Gastrocnemius medialis (tissue), 4 donors: ENCODE results near the gene GRID1.

Experiments
- POLR2A ChIP-seq, 2 donors: fragments of 450-650 bp; IDR thresholded peaks; one replicate each; pipeline ENCODE4 v1.6.1; 2017; ENCODE audit warnings: antibody characterized with exemption in 2 of 2, mild to moderate bottlenecking in 2 of 2, moderate library complexity in 2 of 2
- TF ChIP-seq, protein P1 (sequence below), 5 experiments: fragments of 450-650 bp in 3 of 5; fragments of 200-600 bp in 2 of 5; sonication (generic) in 2 of 5; IDR thresholded peaks in 4 of 5; conservative IDR thresholded peaks in 1 of 5; 1 replicate in 4 of 5; 2 replicates in 1 of 5; pipeline ENCODE4 v1.5.1; 2016 to 2019; ENCODE audit warnings: antibody characterized with exemption in 5 of 5, mild to moderate bottlenecking in 3 of 5, moderate library complexity in 3 of 5

DNA sequence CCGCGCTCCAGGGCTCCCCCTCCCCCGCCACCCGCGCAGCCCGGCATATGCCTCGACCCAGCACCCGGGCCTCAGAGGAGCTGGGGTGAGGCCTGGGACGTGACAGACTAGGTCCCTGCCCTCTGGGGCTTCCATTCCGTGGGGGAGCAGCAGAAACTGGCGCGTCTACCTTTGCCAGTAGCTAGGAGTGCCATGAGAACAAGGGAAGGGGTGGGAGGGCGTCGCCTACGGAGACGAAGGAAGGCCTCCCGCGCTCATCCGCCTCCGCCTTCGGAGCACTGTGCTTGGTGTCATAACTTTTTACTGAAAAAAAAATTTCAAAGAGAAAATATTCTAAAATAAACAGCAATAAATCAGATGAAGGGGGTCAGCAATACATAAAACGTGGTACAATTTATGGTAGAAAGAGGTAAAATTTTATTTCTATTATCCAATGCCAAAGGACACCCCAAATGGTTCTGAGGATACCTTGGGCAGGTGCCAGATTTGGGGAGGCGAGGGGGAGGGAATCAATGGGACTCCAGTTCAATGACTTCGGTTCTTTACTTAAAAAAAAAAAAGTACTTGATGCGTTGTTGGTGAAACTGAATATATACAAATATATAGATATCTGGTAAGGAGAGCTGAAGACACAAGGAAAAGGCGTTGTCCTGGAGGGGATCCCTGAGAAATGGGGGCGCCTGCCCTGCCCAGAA is 35.1 kb upstream of the GRID1 start:
- TF ChIP-seq, protein P1, sequence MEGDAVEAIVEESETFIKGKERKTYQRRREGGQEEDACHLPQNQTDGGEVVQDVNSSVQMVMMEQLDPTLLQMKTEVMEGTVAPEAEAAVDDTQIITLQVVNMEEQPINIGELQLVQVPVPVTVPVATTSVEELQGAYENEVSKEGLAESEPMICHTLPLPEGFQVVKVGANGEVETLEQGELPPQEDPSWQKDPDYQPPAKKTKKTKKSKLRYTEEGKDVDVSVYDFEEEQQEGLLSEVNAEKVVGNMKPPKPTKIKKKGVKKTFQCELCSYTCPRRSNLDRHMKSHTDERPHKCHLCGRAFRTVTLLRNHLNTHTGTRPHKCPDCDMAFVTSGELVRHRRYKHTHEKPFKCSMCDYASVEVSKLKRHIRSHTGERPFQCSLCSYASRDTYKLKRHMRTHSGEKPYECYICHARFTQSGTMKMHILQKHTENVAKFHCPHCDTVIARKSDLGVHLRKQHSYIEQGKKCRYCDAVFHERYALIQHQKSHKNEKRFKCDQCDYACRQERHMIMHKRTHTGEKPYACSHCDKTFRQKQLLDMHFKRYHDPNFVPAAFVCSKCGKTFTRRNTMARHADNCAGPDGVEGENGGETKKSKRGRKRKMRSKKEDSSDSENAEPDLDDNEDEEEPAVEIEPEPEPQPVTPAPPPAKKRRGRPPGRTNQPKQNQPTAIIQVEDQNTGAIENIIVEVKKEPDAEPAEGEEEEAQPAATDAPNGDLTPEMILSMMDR (IDR thresholded peaks at IDR 0.05 in 4 of 5, conservative IDR thresholded peaks at IDR 0.05 in 1 of 5), result no peak
- TF ChIP-seq POLR2A (IDR thresholded peaks at IDR 0.05), result no peak
